Stimulated activated CD4-positive, alpha-beta T cell treated with anti-CD3 and anti-CD28 coated beads, Interleukin-2, amount 100 ng/mL, for 48 hours (primary cell): ENCODE measurements around the gene NUP85.
"Not testable (repeated sequence)": the region's sequence is repeated elsewhere in the genome, so short reads cannot be mapped to it uniquely, and the experiment has no call there.

Experiments used
- DNase-seq, 2 donors: peaks; one replicate each; pipeline ENCODE4 v3.0.0-alpha.2; 2020

NUP85 gene

DNA sequence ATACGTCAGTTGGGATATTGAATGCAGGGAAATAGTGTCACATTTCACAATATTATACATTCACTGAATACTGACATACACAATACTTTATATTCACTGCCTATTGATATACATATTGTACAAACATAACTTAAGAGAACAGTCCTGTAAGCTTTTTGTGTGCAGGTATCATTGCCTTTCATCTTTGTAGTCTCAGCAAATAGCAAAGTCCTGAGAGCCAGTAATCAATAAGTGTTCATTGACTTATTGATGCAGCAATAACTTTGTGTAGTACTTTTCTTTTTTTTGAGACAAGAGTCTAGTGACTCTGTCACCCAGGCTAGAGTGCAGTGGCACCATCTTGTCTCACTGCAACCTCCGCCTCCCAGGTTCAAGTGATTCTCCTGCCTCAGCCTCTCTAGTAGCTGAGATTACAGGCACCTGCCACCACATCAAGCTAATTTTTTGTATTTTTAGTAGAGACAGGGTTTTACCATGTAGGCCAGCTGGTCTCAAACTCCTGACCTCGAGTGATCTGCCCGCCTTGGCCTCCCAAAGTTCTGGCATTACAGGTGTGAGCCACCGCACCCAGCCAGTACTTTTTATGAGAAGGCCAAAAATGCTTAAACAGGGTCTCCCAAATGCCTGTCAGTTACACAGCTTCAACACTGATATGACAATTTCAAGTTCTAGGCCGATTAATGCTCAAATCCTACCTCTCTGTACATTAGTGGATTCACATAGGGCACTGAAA lies 5.4 kb upstream of the NUP85 start:
- DNase-seq, result no peak

DNA sequence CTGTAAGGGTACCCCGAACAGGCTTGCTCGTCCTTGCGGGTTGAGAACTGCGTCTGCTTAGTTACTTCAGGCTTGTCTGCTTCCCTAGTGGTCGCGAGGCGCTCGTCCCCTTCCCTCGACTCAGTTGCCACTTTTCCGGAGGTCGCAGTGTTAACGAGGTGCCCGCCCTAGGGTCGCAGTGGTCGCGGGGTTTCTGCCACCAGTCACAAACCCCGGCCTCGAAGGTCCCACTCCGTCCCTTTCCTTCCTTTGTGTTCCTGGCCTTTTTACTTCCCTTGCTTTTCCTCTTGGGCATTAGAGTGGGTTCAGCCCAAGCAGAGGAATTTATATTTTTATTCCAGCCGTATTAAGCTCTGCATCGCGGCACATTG lies 299 bp downstream of the NUP85 start:
- no peak for DNase-seq

GRCh38 chr17:75207050-75207407 lies 1.6 kb downstream of the NUP85 start:
- DNase-seq, result not testable (repeated sequence)

- no peak for DNase-seq
Observed at GRCh38 chr17:75207760-75208159, 2.3 kb downstream of the NUP85 start.

GRCh38 chr17:75208161-75208560 lies 2.7 kb downstream of the NUP85 start:
- no peak for DNase-seq

DNA sequence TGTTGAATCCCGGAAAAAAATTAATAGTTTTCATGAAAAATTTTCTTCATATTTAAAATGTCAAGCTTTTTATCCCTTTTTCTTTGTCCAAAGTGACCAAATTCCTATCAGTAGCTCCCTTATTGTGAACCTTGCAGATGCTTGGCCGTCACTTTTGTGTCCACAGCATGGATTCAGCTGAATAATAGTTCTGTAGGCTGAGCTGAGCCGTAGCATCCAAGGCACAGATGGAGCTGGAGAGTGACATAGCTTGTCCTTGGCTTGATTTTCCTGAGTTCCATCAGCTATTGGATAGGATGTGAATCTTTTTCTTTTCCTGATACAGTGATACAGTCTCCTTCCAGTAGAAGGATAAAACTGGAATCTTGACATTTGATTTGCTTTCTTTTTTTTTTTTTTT lies 3.6 kb downstream of the NUP85 start:
- DNase-seq, result no peak

- no peak for DNase-seq
Observed at GRCh38 chr17:75218131-75218530, 12.7 kb downstream of the NUP85 start.

GRCh38 chr17:75219815-75220214 lies 14.3 kb downstream of the NUP85 start:
- no peak for DNase-seq

DNA sequence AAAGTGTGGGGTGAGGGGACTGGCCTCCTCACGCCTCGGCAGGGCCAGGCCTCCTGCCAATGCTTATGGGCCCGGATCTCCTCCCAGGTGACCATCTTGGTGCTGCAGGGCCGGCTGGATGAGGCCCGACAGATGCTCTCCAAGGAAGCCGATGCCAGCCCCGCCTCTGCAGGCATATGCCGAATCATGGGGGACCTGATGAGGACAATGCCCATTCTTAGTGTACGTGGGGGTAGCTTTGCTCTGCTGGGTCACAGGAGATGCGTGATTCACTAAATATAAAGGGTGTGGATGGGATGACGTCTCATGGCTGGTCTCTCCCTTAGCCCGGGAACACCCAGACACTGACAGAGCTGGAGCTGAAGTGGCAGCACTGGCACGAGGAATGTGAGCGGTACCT lies 19.5 kb downstream of the NUP85 start:
- DNase-seq, result no peak

DNA sequence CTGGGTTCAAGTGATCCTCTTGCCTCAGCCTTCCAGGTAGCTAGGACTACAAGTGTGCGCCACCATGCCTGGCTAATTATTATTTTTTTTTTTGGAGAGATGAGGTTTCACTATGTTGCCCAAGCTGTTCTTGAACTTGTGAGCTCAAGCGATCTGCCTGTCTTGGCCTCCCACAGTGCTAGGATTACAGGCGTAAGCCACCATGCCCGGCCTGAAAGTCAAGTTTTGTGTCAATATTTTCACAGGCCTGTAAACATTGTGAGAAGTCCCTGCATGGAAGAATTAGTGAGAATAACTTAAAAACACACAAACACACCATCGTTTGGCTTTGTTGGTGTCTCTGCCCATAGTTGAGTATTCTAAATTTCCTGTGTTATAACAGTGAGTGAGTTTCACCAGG lies 22.2 kb downstream of the NUP85 start:
- DNase-seq, result no peak

GRCh38 chr17:75228305-75228704 lies 22.8 kb downstream of the NUP85 start:
- DNase-seq, result no peak

DNA sequence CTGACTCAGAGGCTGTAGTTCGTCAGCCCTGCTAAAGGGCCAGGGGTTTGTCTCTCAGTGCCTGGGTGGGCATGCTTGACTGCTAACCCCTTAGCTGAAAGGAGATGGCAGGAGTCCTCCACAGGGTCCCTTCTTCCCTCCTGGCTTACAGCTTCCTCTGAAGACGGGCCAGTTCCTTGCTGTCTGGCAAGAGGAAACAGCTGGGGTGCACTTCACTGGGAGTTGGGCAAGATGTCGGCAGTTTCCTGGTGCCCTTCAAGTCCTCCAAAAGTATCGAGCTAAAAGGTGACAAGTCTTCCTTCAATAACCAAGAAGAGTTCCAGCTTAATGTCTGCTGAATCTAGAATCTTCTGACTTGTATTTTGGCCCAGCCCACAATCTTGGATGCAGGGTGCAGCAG lies 23.4 kb downstream of the NUP85 start:
- DNase-seq, result no peak

DNA sequence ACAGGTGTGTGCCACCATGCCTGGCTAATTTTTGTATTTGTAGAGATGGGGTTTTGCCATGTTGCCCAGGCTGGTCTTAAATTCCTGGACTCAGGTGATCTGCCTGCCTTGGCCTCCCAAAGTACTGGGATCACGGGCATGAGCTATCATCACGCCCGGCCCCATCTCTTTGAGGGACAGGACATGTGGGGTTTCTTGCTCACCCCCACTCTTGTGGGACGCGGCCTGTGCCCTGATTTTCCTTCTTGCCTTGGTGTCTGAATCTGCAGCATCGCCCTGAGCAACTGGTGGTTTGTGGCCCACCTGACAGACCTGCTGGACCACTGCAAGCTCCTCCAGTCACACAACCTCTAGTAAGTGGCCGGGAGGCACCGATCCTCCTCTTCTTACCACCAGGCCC lies 25.6 kb downstream of the NUP85 start:
- no peak for DNase-seq

DNA sequence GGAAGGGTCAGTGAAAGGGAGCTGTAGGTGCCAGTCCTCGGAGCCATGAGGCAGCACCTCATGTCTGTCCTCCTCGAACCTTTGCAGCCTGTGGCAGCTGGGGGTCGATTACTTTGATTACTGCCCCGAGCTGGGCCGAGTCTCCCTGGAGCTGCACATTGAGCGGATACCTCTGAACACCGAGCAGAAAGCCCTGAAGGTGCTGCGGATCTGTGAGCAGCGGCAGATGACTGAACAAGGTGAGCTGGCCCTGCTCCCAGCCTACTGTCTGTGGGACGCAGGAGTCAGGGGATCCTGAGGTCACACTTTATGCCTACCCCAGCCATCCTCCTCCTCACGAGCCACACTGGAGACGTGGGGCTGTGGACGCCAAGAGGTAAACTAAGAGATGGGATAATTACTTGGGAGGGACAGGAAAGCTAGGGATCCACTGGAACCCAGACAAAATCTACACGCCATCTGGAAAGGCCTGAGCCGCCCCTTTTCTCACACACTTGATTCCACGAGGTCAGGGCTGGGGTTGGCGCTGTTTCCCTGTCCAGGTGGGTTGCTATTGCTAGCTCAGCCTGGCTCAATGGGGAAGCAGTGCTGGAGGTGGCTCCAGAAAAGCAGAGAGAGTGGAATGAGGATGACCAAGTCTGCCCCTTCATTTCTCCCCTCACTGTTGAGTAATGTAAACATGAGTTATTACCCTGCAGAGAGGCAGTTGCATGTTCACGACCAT lies 26.4 kb downstream of the NUP85 start:
- DNase-seq, result no peak

DNA sequence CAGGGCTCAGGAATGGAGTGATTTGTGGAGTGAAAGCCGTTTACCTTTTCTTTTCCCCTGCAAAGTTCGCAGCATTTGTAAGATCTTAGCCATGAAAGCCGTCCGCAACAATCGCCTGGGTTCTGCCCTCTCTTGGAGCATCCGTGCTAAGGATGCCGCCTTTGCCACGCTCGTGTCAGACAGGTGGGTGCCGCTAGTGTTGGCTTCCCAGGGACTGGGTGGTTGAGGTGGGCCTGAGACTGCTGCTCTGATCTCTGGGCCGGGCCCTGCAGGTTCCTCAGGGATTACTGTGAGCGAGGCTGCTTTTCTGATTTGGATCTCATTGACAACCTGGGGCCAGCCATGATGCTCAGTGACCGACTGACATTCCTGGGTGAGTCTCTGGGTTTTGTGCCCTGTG lies 27.3 kb downstream of the NUP85 start:
- no peak for DNase-seq

DNA sequence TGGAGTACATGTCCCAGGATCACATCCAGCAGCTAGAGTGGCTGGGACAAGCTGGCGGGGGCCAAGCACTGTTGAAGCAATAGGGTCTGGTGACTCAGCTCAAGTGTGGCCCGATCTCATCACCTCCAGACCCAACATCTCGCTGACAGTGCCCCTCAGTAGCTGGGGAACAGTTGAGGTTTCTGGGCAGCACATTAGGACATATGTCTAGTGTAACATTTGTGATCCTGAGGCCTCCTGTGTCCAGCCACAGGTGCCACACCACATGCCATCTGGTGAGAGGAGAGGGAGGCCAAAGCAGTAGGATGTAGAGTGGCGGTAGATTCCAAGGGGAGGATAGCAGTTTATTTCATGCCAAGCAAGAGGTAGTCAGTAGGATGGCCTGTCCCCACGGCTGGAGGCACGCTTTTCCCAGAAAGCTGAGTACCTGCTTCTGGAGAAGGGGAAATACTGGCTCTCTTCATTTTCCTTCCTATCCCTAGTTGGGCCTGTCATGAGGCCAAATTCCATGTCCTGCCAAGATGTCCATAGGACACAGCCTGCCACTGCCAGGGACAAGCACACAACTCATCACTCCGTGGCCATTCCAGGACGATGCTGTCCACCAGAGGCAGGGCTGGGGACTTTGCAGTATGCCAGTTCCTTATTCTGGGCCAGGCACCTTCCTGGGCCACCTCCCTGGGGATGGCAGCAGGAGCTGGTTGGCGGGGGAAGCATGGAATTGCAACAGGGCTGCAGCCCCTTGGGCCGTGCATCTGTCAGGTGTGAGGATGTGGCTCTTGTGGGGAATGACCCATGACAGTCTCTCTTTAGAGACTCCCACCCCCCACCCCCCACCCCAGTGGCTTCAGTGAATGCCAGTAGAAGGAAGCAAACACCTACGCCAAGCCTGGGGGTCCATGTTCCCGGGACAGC lies 31.9 kb downstream of the NUP85 start:
- no peak for DNase-seq

DNA sequence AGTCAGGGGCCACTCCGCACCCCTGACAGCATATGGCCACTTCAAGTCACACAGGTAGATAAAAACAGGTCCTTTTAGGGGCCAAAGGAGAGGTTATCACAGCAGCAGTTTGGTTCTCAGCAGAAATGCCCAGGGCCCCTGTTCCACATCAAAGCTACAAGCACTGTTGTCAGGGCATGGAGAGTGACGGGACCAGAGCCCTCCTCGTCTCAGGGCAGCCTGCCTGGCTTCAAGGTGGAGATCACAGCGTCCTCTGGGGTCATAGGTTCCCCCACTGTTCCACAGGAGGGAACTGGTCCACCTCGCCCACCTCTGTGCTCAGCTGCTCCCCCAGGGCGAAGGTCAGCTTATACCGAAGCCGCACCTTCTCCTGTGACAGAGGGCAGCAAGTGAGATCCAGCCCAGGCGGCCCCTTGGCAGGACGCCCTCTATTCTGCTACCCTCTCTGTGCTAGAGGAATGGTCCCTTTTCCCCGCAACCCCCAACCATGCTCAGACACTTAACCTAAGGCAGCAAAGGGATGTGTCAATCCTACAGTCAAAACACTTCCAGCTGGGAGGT lies 32.6 kb downstream of the NUP85 start:
- no peak for DNase-seq

DNA sequence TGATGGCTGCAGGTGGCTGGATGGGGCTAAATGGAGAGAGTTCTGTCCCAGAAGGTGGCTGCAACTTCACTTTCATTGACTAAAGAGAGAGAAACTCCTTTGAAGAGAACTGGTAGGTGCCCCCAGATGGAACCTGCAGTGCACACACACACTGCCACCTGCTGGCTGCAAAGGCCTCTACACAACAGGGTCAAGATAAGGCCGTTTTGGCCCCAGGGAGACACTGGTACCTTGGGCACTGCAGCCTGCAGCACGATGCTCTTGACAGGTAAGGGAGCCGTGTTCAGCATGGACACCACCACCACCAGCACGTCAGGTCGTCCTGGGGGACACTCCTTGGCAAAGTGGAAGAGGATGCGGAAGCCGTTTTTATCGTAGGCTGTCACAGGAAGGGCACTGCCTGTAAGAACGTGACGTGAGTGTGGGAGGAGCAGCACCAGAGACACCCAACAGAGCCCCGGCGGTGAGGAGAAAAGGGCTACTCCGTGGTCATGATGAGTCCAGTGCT lies 33.3 kb downstream of the NUP85 start:
- DNase-seq, result peak; percentile 55 to 57

- DNase-seq, result no peak
Observed at GRCh38 chr17:75239214-75239613, 33.7 kb downstream of the NUP85 start.

DNA sequence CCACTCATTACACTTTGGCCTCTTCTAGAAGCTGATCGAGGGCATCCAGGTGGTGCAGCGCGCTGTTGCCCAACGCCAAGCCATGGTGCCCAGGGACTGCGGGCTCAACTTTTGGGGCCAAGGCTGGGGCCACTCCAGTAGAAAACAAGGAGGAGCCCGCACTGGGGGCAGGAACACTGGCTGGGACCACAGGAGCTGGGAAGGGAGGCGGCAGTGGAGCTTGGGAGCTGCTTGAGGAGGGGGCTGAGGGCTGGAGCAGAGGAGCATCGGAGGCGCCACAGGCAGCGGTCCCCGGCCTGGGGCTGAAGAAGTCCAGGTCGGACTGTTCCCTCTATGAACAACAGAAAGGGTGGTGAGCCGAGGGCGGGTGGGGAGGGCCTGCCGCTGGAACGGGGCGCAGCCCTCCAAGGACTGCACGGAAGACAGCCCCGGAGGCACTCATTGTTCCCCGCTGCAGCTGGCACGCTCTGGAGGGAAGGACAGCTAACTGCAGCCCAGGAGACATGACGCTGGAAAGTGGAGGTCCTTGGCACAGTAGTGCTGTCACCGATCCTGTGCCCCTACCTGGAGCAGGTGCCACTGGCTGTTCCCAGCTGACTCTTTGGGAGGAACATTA lies 34.4 kb downstream of the NUP85 start:
- no peak for DNase-seq

GRCh38 chr17:75240394-75241142 lies 35.1 kb downstream of the NUP85 start:
- DNase-seq, result no peak

- no peak for DNase-seq
Observed at GRCh38 chr17:75241143-75241430, 35.6 kb downstream of the NUP85 start.
